Activated CD4-positive, alpha-beta T cell treated with anti-CD3 and anti-CD28 coated beads, Interleukin-2, amount 50 U/mL, for 16 hours (primary cell): ENCODE results near the gene MFAP2.
"Not testable (repeated sequence)": the region's sequence is repeated elsewhere in the genome, so short reads cannot be mapped to it uniquely, and the experiment has no call there.

ENCODE experiments used
- DNase-seq: peaks from one replicate; pipeline ENCODE4 v3.0.0-alpha.2; 2020

Gene MFAP2

DNA sequence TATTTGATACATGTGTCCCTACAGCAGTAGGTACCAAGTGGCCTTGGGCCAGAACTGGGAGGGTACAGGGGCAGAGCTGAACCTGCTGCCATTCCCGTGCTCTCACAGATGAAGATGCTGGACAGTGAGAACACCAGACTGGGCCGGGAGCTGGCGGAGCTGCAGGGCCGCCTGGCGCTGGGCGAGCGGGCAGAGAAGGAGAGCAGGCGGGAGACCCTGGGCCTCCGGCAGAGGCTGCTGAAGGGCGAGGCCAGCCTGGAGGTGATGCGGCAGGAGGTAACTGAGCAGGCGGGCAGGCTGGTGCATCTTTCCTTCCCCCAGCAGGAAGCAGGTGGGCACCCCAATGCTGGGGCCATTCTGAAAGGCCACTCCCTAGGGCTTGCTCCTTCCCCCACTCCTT, 21.9 kb downstream of the MFAP2 start:
- DNase-seq, result no peak

GRCh38 chr1:16957731-16958130, 22.7 kb downstream of the MFAP2 start:
- no peak for DNase-seq

GRCh38 chr1:16956775-16957174, 23.6 kb downstream of the MFAP2 start:
- DNase-seq, result no peak

DNA sequence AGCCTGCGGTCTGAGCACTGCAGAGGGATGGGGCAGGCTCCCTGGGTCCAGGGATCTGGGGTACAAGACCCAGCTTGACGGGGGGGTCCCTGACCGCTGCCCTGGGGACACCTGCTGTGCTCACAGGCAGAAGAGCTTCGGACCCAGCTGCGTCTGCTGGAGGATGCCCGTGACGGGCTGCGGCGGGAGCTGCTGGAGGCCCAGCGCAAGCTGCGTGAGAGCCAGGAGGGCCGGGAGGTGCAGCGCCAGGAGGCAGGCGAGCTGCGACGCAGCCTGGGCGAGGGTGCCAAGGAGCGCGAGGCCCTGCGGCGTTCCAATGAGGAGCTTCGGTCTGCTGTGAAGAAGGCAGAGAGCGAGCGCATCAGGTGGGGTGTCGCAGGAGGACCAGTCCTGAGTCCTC, 25.2 kb downstream of the MFAP2 start:
- DNase-seq, result no peak

GRCh38 chr1:16954579-16954978, 25.8 kb downstream of the MFAP2 start:
- no peak for DNase-seq

DNA sequence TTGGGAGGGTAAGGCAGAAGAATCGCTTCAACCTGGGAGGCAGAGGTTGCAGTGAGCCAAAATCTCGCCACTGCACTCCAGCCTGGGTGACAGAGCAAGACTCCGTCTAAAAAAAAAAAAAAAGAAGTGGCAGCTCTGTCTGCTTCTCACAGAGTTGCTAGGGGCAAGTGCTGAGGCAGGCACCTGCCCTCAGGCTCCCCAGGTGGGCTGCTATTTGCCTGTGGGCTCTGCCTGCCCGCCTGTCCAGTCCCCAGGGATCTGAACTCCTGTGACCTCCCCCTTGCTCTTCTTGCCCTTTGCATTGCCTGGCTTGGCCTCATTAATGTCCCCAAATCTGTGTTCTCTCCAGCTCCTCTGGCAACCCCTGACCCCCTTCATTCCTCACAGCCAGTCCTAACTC, 28.0 kb downstream of the MFAP2 start:
- not testable (repeated sequence) for DNase-seq

- not testable (repeated sequence) for DNase-seq
Measured at GRCh38 chr1:16949026-16949425, 31.4 kb downstream of the MFAP2 start.

DNA sequence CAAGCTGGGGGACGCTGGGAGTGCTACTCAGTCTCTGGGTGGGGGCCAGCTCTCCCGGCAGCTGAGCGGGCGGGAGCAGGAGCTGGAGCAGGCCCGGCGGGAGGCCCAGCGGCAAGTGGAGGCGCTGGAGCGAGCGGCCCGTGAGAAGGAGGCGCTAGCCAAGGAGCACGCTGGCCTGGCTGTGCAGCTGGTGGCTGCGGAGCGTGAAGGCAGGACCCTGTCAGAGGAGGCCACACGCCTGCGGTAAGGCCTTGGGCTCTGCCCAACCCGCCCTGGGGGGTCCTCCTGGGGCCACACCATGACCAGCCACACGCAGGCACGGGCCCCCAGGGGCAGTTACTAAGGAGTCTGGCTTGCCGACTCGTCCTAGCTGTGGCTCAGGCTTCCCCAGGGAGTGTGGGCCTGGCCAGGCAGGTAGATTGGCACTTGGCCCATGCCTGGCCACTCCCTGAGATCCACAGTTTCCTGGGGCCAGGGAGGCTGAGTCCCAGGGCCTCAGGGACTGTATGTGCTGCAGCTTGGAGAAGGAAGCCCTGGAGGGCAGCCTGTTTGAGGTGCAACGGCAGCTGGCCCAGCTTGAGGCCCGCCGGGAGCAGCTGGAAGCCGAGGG, 32.0 kb downstream of the MFAP2 start:
- DNase-seq, result not testable (repeated sequence)

DNA sequence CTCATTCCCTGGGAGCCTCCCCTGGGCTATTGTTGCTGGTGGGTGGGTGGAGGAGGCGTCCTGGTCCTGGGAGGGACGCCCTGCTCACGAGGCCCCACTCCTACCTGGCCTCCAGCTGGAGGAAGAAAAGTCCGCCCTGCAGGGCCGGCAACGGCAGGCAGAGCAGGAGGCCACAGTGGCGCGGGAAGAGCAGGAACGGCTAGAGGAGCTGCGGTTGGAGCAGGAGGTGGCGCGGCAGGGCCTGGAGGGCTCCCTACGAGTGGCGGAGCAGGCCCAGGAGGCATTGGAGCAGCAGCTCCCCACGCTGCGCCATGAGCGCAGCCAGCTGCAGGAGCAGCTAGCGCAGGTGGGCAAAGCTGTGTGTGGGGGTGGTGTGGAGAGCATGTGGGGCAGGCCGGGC, 33.8 kb downstream of the MFAP2 start:
- DNase-seq, result no peak

DNA sequence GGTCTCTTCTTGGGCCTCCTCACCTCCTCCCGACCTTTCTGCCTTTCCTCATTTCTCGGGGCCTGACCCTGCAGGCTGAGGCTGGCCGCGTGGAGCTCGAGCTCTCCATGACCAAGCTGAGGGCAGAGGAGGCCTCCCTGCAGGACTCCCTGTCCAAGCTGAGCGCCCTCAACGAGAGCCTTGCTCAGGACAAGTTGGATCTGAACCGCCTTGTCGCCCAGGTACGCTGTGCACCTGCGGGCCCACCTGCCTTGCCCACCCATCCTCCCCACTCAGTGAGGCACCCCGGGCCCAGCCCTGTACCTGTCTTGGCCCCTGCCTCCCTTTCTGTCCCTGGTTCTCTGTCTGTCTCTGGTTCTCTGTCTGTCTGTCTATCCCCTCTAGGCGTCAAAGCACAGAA, 34.2 kb downstream of the MFAP2 start:
- DNase-seq, result not testable (repeated sequence)

DNA sequence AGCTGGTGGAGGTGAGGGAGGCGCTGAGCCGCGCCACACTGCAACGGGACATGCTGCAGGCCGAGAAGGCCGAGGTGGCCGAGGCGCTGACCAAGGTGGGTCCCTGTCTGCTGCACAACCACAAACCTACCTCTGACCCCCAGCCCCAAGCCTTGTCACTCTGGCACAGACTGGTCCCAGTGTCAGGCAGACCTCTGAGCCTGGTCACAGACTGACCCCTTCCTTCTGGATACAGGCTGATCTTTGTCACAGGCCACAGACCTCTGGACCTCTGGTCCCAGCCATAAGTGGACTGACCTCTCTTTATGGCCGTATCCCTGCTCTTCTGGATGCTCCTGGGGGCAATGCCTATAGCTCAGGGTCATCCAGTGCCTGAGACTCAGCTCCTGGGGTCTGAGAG, 34.9 kb downstream of the MFAP2 start:
- DNase-seq, result not testable (repeated sequence)

- no peak for DNase-seq
Measured at GRCh38 chr1:16944038-16944437, 36.4 kb downstream of the MFAP2 start.

- not testable (repeated sequence) for DNase-seq
Measured at GRCh38 chr1:16939386-16940180, 40.8 kb downstream of the MFAP2 start.

DNA sequence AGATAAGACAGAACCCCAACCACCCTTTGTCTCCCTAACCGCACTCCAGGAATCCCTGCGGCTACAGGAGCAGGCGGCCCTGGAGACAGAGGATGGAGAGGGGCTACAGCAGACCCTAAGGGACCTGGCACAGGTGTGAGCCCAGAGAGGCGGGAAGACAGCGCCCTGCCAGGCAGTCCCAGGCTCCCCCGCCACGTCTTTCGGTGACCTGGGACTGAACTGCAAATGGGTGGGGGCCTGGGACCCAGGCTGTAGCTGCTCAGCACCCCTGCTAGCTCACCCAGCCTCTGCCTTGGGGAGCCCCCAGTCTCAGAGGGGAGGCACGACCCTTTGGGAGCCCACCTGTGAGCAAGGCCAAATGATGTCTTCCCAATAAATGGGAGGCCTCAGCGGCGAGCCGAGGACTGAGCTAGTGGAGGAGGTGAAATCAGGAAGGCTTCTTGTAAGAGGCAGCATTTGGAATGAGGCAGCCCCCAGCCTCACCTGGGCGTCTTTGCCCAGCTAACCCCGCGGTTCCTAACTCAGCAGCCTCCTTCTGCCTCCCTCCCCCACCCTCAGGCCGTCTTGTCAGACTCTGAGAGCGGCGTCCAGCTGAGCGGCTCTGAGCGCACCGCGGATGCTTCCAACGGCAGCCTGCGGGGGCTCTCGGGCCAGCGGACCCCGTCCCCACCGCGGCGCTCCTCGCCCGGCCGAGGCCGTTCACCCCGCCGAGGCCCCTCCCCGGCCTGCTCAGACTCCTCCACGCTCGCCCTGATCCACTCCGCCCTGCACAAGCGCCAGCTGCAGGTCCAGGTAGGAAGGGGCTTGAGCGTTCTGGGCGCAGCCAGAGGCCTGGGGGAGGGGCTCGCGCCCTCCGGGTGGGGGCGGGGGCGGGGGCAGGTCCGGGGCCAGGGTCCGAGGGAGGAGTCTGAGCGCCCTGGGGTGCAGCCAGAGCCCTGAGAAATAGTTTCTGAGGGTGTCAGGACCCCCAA, 41.8 kb downstream of the MFAP2 start:
- no peak for DNase-seq

DNA sequence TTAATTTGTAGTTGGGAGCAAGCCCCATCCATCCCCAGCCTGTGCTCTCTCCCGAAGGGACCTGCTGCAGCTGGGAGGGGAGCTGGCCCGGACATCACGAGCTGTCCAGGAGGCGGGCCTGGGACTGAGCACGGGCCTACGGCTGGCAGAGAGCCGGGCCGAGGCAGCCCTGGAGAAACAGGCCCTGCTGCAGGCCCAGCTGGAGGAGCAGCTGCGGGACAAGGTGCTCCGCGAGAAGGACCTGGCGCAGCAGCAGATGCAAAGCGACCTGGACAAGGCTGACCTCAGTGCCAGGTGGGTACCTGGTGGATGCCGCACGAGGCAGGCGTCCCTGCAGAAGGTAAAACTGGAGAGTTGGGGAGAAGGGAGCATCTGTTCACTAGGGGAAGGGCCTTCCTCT, 43.8 kb downstream of the MFAP2 start:
- not testable (repeated sequence) for DNase-seq

GRCh38 chr1:16933945-16934344, 46.5 kb downstream of the MFAP2 start:
- DNase-seq, result not testable (repeated sequence)

DNA sequence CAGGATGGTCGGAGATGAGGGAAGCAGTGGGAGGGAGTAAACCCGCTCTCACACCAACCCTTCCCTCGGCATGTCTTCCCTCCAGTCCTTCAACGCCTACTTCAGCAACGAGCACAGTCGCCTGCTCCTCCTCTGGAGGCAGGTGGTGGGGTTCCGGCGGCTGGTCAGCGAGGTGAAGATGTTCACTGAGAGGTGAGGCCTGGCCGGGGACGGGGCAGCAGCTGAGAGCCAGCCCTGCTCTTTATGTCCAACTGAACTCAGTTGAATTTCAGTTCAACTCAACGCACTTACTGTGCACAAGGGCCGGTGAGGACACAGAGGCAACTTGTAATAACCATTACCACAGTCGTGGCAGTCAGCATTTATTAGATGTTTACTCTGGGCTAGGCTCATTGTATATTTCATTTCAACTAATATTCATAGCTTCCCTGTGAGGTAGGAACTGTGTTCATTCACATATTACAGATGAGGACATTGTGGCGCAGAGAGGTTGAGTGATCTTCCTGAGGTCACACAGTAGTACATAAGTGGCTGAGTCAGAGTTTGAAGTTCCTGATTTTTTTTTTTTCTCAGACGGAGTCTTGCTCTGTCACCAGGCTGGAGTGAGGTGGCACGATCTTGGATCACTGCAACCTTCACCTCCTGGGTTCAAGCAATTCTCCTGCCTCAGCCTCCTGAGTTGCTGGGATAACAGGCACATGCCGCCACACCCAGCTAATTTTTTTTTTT, 49.0 kb downstream of the MFAP2 start:
- not testable (repeated sequence) for DNase-seq

DNA sequence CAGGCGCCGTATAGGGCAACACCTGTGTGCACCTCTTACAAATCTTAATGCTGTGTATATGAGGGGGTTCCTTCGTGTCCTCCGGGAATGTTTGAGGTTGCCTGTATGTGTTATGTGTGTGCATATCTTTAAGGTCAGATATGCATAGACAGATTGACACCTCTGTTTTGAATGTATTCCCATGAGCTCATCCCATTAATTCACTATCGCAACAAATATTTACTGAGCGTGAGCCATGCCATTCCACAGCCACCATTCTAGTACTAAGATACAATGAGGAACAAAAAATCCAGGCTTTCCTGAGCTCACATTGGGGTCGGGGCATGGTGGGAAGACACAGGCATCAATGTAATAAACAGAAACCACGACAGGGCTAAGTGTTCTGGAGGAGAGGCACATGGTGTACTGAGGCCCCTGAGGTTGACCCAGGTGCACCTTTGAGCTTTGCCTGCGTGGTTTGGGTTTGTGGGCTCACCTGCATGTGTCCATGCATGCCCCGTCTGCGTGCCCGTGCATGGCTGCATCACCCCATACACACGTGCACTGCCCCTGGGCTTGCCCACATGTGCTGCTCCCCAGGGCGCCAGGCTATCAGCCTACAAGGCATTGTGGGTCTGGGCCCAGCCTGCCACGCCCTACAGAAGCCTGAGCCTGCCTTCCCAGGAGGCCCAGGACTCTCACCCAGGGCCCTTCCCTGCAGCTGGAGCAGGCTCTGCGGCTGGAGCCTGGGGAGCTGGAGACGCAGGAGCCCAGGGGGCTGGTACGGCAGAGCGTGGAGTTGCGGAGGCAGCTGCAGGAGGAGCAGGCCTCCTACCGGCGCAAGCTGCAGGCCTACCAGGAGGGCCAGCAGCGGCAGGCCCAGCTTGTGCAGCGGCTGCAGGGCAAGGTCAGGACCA, 51.0 kb downstream of the MFAP2 start:
- not testable (repeated sequence) for DNase-seq

DNA sequence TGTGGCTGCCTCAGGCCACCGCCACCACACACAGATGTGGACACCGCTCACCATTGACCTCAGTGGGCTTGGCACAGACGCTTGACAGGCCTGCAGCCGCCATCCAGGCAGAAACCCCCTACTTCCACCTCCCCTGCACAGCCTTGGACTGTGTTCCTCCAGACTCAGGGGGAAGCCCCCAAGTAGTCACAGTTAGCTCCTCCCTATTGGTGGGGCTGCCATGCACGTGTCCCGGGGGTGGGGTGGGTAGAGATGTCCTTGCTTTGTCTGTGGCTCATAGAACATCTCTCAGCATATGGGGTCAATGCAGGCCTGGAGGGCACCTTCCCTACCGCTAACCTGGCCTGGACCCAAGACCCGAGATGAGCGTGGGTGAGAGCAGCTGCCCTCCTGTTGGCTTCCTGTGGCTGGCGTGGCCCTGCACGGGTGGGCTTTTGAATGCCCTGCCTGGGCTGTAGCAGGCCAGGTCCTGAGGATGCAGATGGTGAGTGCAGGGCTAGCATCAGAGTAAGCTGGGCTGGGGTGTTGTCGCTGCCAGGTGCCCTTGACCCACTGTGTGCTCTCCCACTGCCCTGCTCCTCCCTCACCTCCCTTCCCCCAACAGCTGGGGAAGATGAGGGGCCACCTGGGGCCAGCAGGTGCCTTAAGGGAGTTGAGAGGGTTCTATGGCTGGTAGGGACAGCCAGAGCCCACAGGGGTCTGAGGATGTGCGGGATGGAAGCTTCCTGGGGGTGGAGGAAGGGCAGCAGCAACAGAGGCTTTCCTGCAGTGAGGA, 52.5 kb downstream of the MFAP2 start:
- DNase-seq, result no peak

DNA sequence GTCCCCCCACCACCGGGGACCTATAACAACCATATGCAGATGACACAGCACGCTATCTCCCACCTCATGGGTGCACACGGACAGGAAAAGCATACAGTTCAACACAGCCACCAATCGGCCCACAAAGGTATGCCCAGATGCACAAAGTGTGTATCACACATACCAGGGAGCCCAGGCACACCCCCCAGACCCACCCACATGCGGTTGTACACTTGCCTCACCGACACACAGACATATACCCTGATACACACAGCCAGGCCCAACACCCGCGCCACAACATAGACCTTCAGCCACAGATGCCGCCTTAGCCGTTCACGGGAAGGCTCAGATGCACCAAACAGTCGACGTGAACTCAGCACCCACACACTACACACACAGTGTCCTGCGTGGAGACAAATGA, 53.2 kb downstream of the MFAP2 start:
- DNase-seq, result no peak
